Endothelial cell of umbilical vein (primary cell): ENCODE results near the gene RHOA. TPM values are rescaled to one million over a fixed set of nuclear protein-coding genes. Genes with fewer than 3 reads are reported as not detected.

ENCODE experiments used
- BruUV-seq: library from RNA; stranded (reverse); fragments of 400-500 nt; replicated peaks from 2 replicates; lab custom pipeline; 2021; lab: Mats Ljungman, UMichigan
- CTCF ChIA-PET: fragments of 300-600, 350-600 bp; sonication (Branson Sonifier 250); formaldehyde crosslinking; loops from one replicate; lab custom pipeline; 2021; ENCODE audit warnings: antibody characterized with exemption, inconsistent platforms; lab: Charles Lee
- POLR2A ChIA-PET: fragments of 300-600, 350-600 bp; sonication (Branson Sonifier 250); formaldehyde crosslinking; loops from one replicate; lab custom pipeline; 2021; ENCODE audit warnings: antibody characterized with exemption, inconsistent platforms; lab: Charles Lee
- DNase-seq: peaks from one replicate; pipeline ENCODE4 v3.0.0-alpha.2; 2011; ENCODE audit warnings: low read depth, low spot score
- FAIRE-seq: peaks from 2 replicates; lab custom pipeline; 2011; peaks lifted over from hg19 to GRCh38; lab: Jason Lieb, UNC
- H2AFZ ChIP-seq: 2 replicates; pipeline ENCODE4 v1.6.0; 2012; ENCODE audit warnings: low read depth, low read length, control low read depth, inconsistent platforms
- H3K27ac ChIP-seq: 2 replicates; pipeline ENCODE4 v1.5.1; 2011; ENCODE audit warnings: low read depth, mild to moderate bottlenecking, control low read depth, low read length, moderate library complexity; ENCODE audit not compliant: insufficient read depth
- H3K27me3 ChIP-seq, 2 experiments: 2 replicates each; pipeline versions ENCODE4 v1.6.0 to v1.6.1; 2011; ENCODE audit warnings: low read length in 2 of 2, mixed read lengths in 1 of 2; ENCODE audit not compliant: control insufficient read depth in 2 of 2, insufficient read depth in 2 of 2
- H3K36me3 ChIP-seq, 2 experiments: 2 replicates in 1 of 2; 3 replicates in 1 of 2; pipeline ENCODE4 v1.5.1; 2011; ENCODE audit warnings: low read length in 2 of 2, mild to moderate bottlenecking in 1 of 2, moderate library complexity in 1 of 2; ENCODE audit not compliant: control insufficient read depth in 2 of 2, insufficient read depth in 2 of 2; ENCODE audit errors: extremely low read depth in 1 of 2
- H3K4me1 ChIP-seq: 3 replicates; pipeline ENCODE4 v1.5.1; 2011; ENCODE audit warnings: mild to moderate bottlenecking, low read length; ENCODE audit not compliant: control insufficient read depth, insufficient read depth; ENCODE audit errors: extremely low read depth
- H3K4me2 ChIP-seq: 2 replicates; pipeline ENCODE4 v1.6.1; 2011; ENCODE audit warnings: low read length, control low read depth, mixed read lengths; ENCODE audit not compliant: insufficient read depth
- H3K4me3 ChIP-seq, 3 experiments: fragments of 200-600 bp in 1 of 3; sonication (generic), shearing (Covaris generic) in 1 of 3; replicated peaks in 1 of 3; 2 replicates each; pipeline ENCODE4 v1.5.1; 2011 to 2016; ENCODE audit warnings: control low read depth in 3 of 3, low read length in 3 of 3, mild to moderate bottlenecking in 2 of 3, inconsistent platforms in 1 of 3, low read depth in 1 of 3, moderate library complexity in 1 of 3; ENCODE audit not compliant: insufficient read depth in 1 of 3
- H3K79me2 ChIP-seq: 2 replicates; pipeline ENCODE4 v1.6.0; 2012; ENCODE audit warnings: low read length, inconsistent platforms; ENCODE audit not compliant: control insufficient read depth, insufficient read depth
- H3K9ac ChIP-seq: replicated peaks from 2 replicates; pipeline ENCODE3; 2011; ENCODE audit warnings: low read length, control low read depth; ENCODE audit not compliant: insufficient read depth; ENCODE audit errors: extremely low read depth
- H3K9me1 ChIP-seq: replicated peaks from 3 replicates; pipeline ENCODE4 v1.6.0; 2011; ENCODE audit warnings: mild to moderate bottlenecking, low read length; ENCODE audit not compliant: control insufficient read depth, insufficient read depth; ENCODE audit errors: extremely low read depth
- H3K9me3 ChIP-seq: replicated peaks from 2 replicates; pipeline ENCODE4 v1.5.1; 2012; ENCODE audit warnings: low read length, inconsistent platforms; ENCODE audit not compliant: control insufficient read depth, insufficient read depth
- H4K20me1 ChIP-seq: replicated peaks from 2 replicates; pipeline ENCODE3; 2011; ENCODE audit warnings: mild to moderate bottlenecking, low read length; ENCODE audit not compliant: control insufficient read depth, insufficient read depth; ENCODE audit errors: extremely low read depth
- EZH2 ChIP-seq: IDR thresholded peaks from 2 replicates; pipeline ENCODE4 v1.6.1; 2012; ENCODE audit warnings: borderline replicate concordance, low read depth, mild to moderate bottlenecking, moderate library complexity, low read length, inconsistent platforms; ENCODE audit not compliant: severe bottlenecking
- FOS ChIP-seq: IDR thresholded peaks from 2 replicates; pipeline ENCODE4 v1.6.1; 2011; ENCODE audit warnings: mild to moderate bottlenecking, low read length, moderate library complexity, borderline replicate concordance; ENCODE audit not compliant: insufficient read depth
- GATA2 ChIP-seq: IDR thresholded peaks from 2 replicates; pipeline ENCODE4 v1.7.0; 2011; ENCODE audit warnings: low read depth, mild to moderate bottlenecking, moderate library complexity, mixed read lengths, low read length; ENCODE audit not compliant: insufficient read length, insufficient read depth
- JUN ChIP-seq: IDR thresholded peaks from 2 replicates; pipeline ENCODE4 v1.6.1; 2011; ENCODE audit warnings: borderline replicate concordance, low read depth; ENCODE audit not compliant: insufficient read length, insufficient read depth
- MYC ChIP-seq: IDR thresholded peaks from one replicate; pipeline ENCODE4 v1.6.1; 2011; ENCODE audit warnings: mild to moderate bottlenecking, low read depth, low read length
- POLR2A ChIP-seq: IDR thresholded peaks from 2 replicates; pipeline ENCODE4 v1.6.1; 2012; ENCODE audit warnings: low read depth, mild to moderate bottlenecking, control low read depth, low read length
- POLR2AphosphoS5 ChIP-seq: IDR thresholded peaks from 2 replicates; pipeline ENCODE4 v1.6.1; 2012; ENCODE audit warnings: low read depth, mild to moderate bottlenecking, control low read depth, low read length, moderate library complexity; ENCODE audit not compliant: insufficient read depth
- dilution Hi-C: fragments of 300-500 bp; cut with MboI; formaldehyde crosslinking; loops from one replicate; pipeline ENCODE4 v1.15.0; 2019; ENCODE audit warnings: low sequenced_read_pairs; ENCODE audit not compliant: extremely low pct_ligation_motif_present
- intact Hi-C: fragments of 100-400 bp; cut with micrococcal nuclease; formaldehyde crosslinking; loops from one replicate; pipeline ENCODE4 v1.10.0; 2022
- polyA plus RNA-seq, 4 experiments: library from polyadenylated mRNA; depleted of rRNA in 3 of 4; stranded (reverse) in 3 of 4; unstranded in 1 of 4; fragments of >200 nt; gene quantifications; 2 replicates each; pipeline versions ENCODE4 v1.2.1 to v1.2.3, GENCODE V29; 2011 to 2012; ENCODE audit warnings: missing spikeins in 1 of 4
- total RNA-seq: library from RNA; stranded (reverse); gene quantifications from 2 replicates; pipeline ENCODE4 v1.2.3, GENCODE V29; 2021
- TF ChIP-seq, protein P1 (sequence below), 2 donors: IDR thresholded peaks; 1 replicate in 1 of 2; 2 replicates in 1 of 2; pipeline ENCODE4 v1.5.1; 2011; ENCODE audit warnings: low read length in 2 of 2, mild to moderate bottlenecking in 2 of 2, moderate library complexity in 2 of 2, control low read depth in 1 of 2, inconsistent platforms in 1 of 2, low read depth in 1 of 2; ENCODE audit not compliant: insufficient read depth in 1 of 2; ENCODE audit errors: extremely low read depth in 1 of 2
- TF ChIP-seq, protein P2 (sequence below): IDR thresholded peaks from 2 replicates; pipeline ENCODE4 v1.6.1; 2011; ENCODE audit not compliant: insufficient read depth, insufficient read length

Gene RHOA
- total and polyA plus RNA-seq, 2 donors (not counting 3 experiments of a cell fraction or from before 2014, with no cell fraction given), result 450 to 580 TPM

DNA sequence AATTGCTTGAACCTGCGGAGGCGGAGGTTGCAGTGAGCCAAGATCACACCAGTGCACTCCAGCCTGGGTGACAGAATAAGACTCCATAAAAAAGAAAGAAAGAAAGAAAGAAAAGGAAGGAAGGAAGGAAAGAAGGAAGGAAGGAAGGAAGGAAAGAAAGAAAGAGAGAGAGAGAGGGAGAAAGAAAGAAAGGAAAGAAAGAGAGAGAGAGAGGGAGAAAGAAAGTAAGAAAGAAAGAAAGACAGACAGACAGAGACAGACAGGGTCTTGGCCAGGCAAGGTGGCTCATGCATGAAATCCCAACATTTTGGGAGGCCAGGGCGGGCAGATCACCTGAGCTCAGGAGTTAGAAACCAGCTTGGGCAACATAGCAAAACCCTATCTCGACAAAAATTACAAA, 41.8 kb upstream of the RHOA start:
- DNase-seq, result no peak
- no peak overlapping the region for H3K27ac ChIP-seq
- BruUV-seq, result no TSS peak
- intact Hi-C loops, result no loop called here
- no peaks in the 10 kb centered on the region for H3K9me1 ChIP-seq
- H3K9me3 ChIP-seq, result no peaks in the 10 kb centered on the region
- H3K27me3 ChIP-seq, result no peaks in the 10 kb centered on the region
- no peaks in the 10 kb centered on the region for H4K20me1 ChIP-seq
- no peaks in the 10 kb centered on the region for H3K79me2 ChIP-seq
- no peak overlapping the region for H3K4me3 ChIP-seq
- H3K4me2 ChIP-seq, result no peak overlapping the region
- no peak for FAIRE-seq
- POLR2A ChIA-PET, result no interaction called here
- peaks cover 3% of the 10 kb centered on the region for H3K4me1 ChIP-seq
- no peak overlapping the region for H3K9ac ChIP-seq
- H3K36me3 ChIP-seq, result no peaks in the 10 kb centered on the region
- no peak overlapping the region for H2AFZ ChIP-seq
- dilution Hi-C loops, result no loop called here
- CTCF ChIA-PET, result no interaction called here
- no peak for TF ChIP-seq FOS
- no peak for TF ChIP-seq POLR2A
- no peak for TF ChIP-seq POLR2AphosphoS5
- no peak for TF ChIP-seq MYC
- no peak for TF ChIP-seq JUN
- TF ChIP-seq, protein P1, sequence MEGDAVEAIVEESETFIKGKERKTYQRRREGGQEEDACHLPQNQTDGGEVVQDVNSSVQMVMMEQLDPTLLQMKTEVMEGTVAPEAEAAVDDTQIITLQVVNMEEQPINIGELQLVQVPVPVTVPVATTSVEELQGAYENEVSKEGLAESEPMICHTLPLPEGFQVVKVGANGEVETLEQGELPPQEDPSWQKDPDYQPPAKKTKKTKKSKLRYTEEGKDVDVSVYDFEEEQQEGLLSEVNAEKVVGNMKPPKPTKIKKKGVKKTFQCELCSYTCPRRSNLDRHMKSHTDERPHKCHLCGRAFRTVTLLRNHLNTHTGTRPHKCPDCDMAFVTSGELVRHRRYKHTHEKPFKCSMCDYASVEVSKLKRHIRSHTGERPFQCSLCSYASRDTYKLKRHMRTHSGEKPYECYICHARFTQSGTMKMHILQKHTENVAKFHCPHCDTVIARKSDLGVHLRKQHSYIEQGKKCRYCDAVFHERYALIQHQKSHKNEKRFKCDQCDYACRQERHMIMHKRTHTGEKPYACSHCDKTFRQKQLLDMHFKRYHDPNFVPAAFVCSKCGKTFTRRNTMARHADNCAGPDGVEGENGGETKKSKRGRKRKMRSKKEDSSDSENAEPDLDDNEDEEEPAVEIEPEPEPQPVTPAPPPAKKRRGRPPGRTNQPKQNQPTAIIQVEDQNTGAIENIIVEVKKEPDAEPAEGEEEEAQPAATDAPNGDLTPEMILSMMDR (IDR thresholded peaks at IDR 0.05; ENCODE audit: extremely low read depth in 1 of 2, insufficient read depth in 1 of 2, low read depth in 1 of 2, low read length in 2 of 2), result no peak
- TF ChIP-seq EZH2, result no peak
- TF ChIP-seq, protein P2, sequence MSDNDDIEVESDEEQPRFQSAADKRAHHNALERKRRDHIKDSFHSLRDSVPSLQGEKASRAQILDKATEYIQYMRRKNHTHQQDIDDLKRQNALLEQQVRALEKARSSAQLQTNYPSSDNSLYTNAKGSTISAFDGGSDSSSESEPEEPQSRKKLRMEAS, result no peak
- TF ChIP-seq GATA2, result no peak
